HG03457 (cell line): ENCODE results near the gene FIS1.
"Not testable (repeated sequence)": the region's sequence is repeated elsewhere in the genome, so short reads cannot be mapped to it uniquely, and the experiment has no call there.

Experiments
- ATAC-seq: cut with Tn5 transposase; IDR thresholded peaks from one replicate; pipeline ENCODE4 v1.9.1; 2021; ENCODE audit warnings: moderate number of reproducible peaks; ENCODE audit not compliant: unreplicated experiment

FIS1 gene

GRCh38 chr7:101244375-101245146, at the start of gene FIS1:
Gene FIS1 (minus strand): TSS chr7:101245081. CDS start chr7:101245004, 77 bp downstream.
- peak; percentile 71 for ATAC-seq

- no peak for ATAC-seq
Observed at GRCh38 chr7:101294039-101294831, 49.4 kb upstream of the FIS1 start.

- ATAC-seq, result not testable (repeated sequence)
Observed at GRCh38 chr7:101293069-101294021, 48.5 kb upstream of the FIS1 start.

- ATAC-seq, result not testable (repeated sequence)
Observed at GRCh38 chr7:101292566-101292965, 47.7 kb upstream of the FIS1 start.

- ATAC-seq, result not testable (repeated sequence)
Observed at GRCh38 chr7:101290186-101291037, 45.5 kb upstream of the FIS1 start.

GRCh38 chr7:101289687-101290086, 44.8 kb upstream of the FIS1 start:
- ATAC-seq, result not testable (repeated sequence)

- ATAC-seq, result no peak
Observed at GRCh38 chr7:101288439-101288838, 43.6 kb upstream of the FIS1 start.

- ATAC-seq, result no peak
Observed at GRCh38 chr7:101287032-101287431, 42.2 kb upstream of the FIS1 start.

- not testable (repeated sequence) for ATAC-seq
Observed at GRCh38 chr7:101285880-101286279, 41.0 kb upstream of the FIS1 start.

- ATAC-seq, result no peak
Observed at GRCh38 chr7:101285171-101285570, 40.3 kb upstream of the FIS1 start.

GRCh38 chr7:101280912-101281311, 36.0 kb upstream of the FIS1 start:
- ATAC-seq, result not testable (repeated sequence)

GRCh38 chr7:101278461-101279292, 33.8 kb upstream of the FIS1 start:
- no peak for ATAC-seq

- ATAC-seq, result no peak
Observed at GRCh38 chr7:101277155-101277554, 32.3 kb upstream of the FIS1 start.

- no peak for ATAC-seq
Observed at GRCh38 chr7:101273206-101273605, 28.3 kb upstream of the FIS1 start.

- ATAC-seq, result no peak
Observed at GRCh38 chr7:101271021-101271420, 26.1 kb upstream of the FIS1 start.

- no peak for ATAC-seq
Observed at GRCh38 chr7:101269664-101270063, 24.8 kb upstream of the FIS1 start.

- no peak for ATAC-seq
Observed at GRCh38 chr7:101265622-101266516, 21.0 kb upstream of the FIS1 start.

GRCh38 chr7:101264102-101264706, 19.3 kb upstream of the FIS1 start:
- ATAC-seq, result not testable (repeated sequence)
